ENCODE measurements around the gene CLINT1. TPM values are rescaled to one million over a fixed set of nuclear protein-coding genes. Genes with fewer than 3 reads are reported as not detected.

CLINT1 gene
- total RNA-seq, 1 donor from 2014 or later = 105 TPM

- H3K36me3 Mint-ChIP-seq (ENCODE audit: low read depth) = peaks cover 33% of the 10 kb centered on the region
- intact Hi-C loops (cut with micrococcal nuclease) = no loop called here
- POLR2A ChIA-PET = no interaction called here
- H3K4me1 Mint-ChIP-seq = peaks cover 4% of the 10 kb centered on the region
- no peaks in the 10 kb centered on the region for H3K9me3 Mint-ChIP-seq
- no peak overlapping the region for H3K4me3 Mint-ChIP-seq
- ATAC-seq (ENCODE audit: low read depth) (no peak), DNase-seq (no peak)
- H3K27me3 Mint-ChIP-seq = no peaks in the 10 kb centered on the region
- no peak overlapping the region for H3K27ac Mint-ChIP-seq
- CTCF ChIA-PET = no interaction called here
- TF ChIP-seq CTCF (IDR thresholded peaks at IDR 0.05) = no peak
Observed at GRCh38 chr5:157750320-157750719, 108.6 kb downstream of the CLINT1 start.

DNA sequence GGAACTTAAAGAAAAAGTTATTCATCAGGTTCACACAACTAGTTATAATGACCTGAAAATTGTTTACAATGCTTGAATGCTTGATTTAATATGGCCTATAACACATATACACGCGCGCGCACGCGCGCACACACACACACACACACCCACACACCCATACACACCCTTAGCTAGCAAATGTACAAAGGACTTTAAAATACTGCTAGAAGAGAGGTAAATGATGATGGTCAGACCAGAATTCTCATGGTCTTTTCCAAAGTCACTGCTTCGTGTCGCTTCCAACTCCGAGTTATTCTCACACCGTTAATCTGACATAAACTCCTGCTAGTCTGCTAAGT is 109.5 kb downstream of the CLINT1 start:
- CTCF ChIA-PET = no interaction called here

GRCh38 chr5:157748760-157749461 is 110.0 kb downstream of the CLINT1 start:
- Mint-ChIP-seq H3K36me3 (ENCODE audit: low read depth) (peaks cover 25% of the 10 kb centered on the region), H3K27me3 (no peaks in the 10 kb centered on the region), H3K9me3 (no peaks in the 10 kb centered on the region), H3K4me3 (no peak overlapping the region), H3K4me1 (peaks cover 14% of the 10 kb centered on the region), H3K27ac (no peak overlapping the region)
- CTCF ChIA-PET = interaction anchor here (1.6 kb wide), 1 partner anchor 420 kb away, joined by 5 read pairs; no protein-coding TSS in a partner anchor
- POLR2A ChIA-PET = no interaction called here
- DNase-seq = no peak
- no peak for ATAC-seq (ENCODE audit: low read depth)
- intact Hi-C loops (cut with micrococcal nuclease) = no loop called here
- no peak for TF ChIP-seq CTCF (IDR thresholded peaks at IDR 0.05)

More for the DNA sequence above, 109.5 kb downstream of the CLINT1 start:
- H3K27me3 Mint-ChIP-seq = no peaks in the 10 kb centered on the region
- peaks cover 26% of the 10 kb centered on the region for H3K36me3 Mint-ChIP-seq (ENCODE audit: low read depth)
- no peak overlapping the region for H3K4me3 Mint-ChIP-seq
- H3K9me3 Mint-ChIP-seq = no peaks in the 10 kb centered on the region
- POLR2A ChIA-PET = no interaction called here
- ATAC-seq (ENCODE audit: low read depth) (no peak), DNase-seq (no peak)
- no peak for TF ChIP-seq CTCF (IDR thresholded peaks at IDR 0.05)
- H3K4me1 Mint-ChIP-seq = peaks cover 11% of the 10 kb centered on the region
- intact Hi-C loops (cut with micrococcal nuclease) = no loop called here
- no peak overlapping the region for H3K27ac Mint-ChIP-seq

DNA sequence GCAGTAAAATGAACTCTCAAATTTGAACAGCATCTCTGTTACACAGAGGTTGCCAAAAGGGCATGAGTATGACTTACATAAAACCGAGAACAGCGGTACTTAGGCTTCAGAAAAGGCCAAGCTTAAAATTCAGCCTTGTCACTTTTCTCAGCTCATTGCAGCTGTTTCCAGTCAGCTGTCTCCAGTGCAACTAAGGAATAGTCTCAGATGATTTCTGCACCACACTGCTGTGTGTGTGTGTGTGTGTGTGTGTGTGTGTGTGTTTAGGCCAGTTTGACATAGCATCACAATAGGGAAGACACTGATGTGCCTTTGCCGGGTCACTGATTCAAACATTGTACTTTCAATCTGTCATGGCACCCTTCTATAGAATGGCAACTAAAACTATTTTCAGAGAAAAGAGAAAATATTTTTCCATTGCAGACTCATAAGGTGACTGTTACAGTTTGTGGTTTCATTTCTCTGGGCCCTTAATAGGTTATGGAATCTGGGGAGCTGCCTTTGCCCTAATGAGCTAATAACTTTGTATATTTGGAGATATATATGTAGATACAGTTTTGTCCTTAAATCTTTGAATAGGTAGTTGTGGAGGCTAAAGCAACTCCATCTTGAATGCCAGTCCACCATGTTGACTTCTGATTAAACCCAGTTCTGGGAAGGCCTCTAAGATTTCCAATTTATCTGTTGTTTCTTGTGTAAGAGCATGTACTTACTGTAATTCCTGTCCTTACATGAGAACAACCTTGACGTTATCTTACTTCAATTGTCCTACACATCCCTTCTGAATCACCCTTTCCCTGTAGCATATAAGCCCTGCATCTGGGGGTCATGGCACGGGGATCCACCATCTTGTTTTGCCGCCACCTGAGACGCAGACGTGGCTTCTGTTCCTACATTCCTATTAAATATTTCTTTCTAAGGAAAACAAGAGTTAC is 110.9 kb downstream of the CLINT1 start:
- Mint-ChIP-seq H3K27ac (no peak overlapping the region), H3K9me3 (no peaks in the 10 kb centered on the region), H3K4me3 (no peak overlapping the region), H3K4me1 (peaks cover 17% of the 10 kb centered on the region), H3K36me3 (ENCODE audit: low read depth) (peaks cover 21% of the 10 kb centered on the region), H3K27me3 (no peaks in the 10 kb centered on the region)
- POLR2A ChIA-PET = no interaction called here
- no peak for TF ChIP-seq CTCF (IDR thresholded peaks at IDR 0.05)
- intact Hi-C loops (cut with micrococcal nuclease) = no loop called here
- ATAC-seq (ENCODE audit: low read depth) (no peak), DNase-seq (no peak)
- CTCF ChIA-PET = interaction anchor here (1.4 to 1.6 kb wide), 2 partner anchors 316 to 420 kb away, joined by 5 read pairs; no protein-coding TSS in a partner anchor

- H3K9me3 Mint-ChIP-seq = no peaks in the 10 kb centered on the region
- POLR2A ChIA-PET = no interaction called here
- no peak overlapping the region for H3K27ac Mint-ChIP-seq
- intact Hi-C loops (cut with micrococcal nuclease) = no loop called here
- TF ChIP-seq CTCF (IDR thresholded peaks at IDR 0.05) = no peak
- no peak for ATAC-seq (ENCODE audit: low read depth)
- no peak overlapping the region for H3K4me3 Mint-ChIP-seq
- H3K27me3 Mint-ChIP-seq = no peaks in the 10 kb centered on the region
- peaks cover 22% of the 10 kb centered on the region for H3K4me1 Mint-ChIP-seq
- DNase-seq = no peak
- CTCF ChIA-PET = interaction anchor here (1.4 to 4.8 kb wide), 3 partner anchors 78 to 418 kb away, joined by 4 to 33 read pairs (median 5); no protein-coding TSS in a partner anchor
- H3K36me3 Mint-ChIP-seq (ENCODE audit: low read depth) = peaks cover 15% of the 10 kb centered on the region
Observed at GRCh38 chr5:157747173-157747740, 111.7 kb downstream of the CLINT1 start.
